Measurements from ENCODE around the gene SBF2.
"Not testable (repeated sequence)": the region's sequence is repeated elsewhere in the genome, so short reads cannot be mapped to it uniquely, and the experiment has no call there.

The SBF2 gene

DNA sequence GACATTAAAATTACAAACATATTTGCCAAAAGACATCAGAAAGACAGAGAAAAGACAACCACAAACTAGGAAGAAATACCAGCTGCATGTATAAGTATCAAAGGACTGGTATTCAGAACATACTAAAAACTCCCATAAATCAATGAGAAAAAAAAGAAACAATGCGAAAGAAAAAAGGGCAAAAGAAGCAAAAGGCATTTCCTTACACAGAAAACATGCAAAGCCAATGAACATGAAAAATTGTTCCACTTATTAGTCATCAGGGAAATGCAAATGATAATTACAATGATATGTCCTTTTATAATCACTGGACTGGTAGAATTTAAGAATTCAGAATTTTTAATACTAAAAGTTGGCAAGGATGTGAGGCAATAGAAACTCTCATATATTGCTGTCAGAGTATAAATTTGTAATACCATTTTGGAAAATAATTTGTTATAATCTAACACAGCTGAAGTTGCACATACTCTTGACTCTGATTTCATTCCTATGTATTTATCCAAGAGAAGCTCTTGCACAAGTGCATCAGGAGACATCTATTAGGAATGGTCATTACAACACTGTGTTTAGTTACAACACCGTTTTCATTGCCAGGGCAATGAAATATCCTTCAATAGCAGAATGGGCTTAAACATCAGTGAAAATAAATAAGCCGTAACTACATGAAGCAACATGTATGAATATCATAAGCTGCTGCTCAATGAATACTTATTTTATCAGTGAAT lies 350.5 kb downstream of the SBF2 start:
- DNase-seq: no peak

DNA sequence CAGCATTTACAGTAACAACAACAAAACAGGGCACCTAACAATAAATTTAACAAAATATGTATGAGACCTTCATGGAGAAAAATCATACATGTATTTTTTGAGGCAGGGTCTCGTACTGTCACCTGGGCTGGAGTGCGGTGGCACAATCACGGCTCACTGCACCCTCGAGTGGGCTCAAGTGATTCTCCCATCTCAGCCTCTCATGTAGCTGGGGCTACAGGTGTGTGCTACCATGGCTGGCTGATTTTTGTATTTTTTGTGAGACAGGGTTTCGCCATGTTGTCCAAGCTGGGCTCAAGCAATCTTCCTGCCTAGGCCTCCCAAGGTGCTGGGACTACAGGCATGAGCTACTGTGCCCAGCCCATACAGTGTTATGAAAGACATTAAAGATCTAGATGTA lies 352.0 kb downstream of the SBF2 start:
- DNase-seq: no peak

DNA sequence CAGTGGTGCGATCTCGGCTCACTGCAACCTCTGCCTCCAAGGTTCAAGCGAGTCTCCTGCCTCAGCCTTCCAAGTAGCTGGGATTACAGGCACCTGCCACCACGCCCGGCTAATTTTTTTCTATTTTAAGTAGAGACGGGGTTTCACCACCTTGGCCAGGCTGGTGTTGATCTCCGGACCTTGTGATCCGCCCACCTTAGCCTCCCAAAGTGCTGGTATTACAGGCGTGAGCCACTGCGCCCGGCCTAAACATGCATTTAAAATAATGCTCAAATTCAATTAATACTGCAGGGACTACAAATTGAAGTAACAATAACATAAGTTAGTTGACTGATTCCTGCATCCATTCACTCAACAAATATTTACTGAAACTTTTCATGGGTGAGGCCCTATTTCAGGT lies 354.9 kb downstream of the SBF2 start:
- not testable (repeated sequence) for DNase-seq

DNA sequence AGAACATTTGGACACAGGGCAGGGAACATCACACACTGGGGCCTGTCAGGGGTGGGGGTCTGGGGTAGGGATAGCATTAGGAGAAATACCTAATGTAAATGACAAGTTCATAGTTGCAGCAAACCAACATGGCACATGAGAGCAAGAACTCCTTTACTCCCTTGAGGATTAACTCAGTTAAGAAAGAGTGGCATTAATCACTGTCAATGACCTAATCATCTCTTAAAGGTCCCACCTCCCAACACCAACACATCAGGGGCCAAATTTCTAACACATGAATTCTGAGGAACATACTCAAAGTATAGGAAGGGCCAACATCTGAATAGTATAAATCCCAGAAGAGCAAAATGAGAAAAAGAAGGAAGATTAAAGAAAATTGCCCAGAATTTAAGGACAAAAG lies 357.3 kb downstream of the SBF2 start:
- DNase-seq: no peak

DNA sequence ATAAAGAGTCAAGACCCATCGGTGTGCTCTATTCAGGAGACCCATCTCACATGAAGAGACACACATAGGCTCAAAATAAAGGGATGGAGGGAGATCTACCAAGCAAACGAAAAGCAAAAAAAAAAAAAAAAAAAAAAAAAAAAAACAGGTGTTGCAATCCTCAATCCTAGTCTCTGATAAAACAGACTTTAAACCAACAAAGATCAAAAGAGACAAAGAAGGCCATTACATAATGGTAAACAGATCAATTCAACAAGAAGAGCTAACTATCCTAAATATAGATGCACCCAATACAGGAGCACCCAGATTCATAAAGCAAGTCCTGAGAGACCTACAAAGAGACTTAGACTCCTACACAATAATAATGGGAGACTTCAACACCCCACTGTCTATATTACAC lies 361.2 kb downstream of the SBF2 start:
- not testable (repeated sequence) for DNase-seq

DNA sequence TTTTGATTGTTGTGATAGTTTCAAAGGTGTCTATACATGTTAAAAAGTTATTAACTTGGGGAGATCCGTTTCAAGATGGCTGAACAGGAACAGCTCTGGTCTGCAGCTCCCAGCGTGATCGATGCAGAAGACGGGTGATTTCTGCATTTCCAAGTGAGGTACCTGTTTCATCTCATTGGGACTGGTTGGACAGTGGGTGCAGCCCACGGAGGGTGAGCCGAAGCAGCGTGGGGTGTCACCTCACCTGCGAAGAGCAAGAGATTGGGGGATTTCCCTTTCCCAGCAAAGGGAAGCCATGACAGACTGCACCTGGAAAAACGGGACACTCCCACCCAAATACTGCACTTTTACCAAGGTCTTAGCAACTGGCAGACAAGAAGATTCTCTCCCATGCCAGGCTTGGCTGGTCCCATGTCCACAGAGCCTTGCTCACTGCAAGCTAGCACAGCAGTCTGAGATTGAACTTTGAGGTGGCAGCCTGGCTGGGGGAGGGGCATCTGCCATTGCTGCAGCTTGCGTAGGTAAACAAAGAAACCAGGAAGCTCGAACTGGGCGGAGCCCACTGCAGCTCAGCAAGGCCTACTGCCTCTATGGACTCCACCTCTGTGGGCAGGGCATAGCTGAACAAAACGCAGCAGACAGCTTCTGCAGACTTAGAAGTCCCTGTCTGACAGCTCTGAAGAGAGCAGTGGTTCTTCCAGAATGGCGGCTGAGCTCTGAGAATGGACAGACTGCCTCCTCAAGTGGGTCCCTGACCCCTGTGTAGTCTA lies 363.3 kb downstream of the SBF2 start:
- DNase-seq: not testable (repeated sequence)

DNA sequence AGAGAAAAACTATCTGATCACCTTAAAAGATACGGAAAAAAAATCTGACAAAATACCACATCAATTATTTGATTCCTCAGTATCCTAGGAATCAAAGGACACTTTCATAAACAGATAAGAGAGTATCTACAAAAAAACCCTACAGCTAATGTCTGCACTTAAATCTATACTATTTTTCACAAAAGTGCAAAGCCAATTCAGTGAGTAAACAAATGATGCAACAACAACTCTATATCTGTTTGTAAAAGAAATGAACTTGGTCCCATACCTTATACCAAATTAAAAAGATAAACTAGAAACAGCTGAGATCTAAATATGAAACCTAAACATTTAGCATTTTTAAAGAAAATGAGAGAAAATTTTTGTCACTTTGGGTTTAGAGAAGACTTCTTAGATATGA lies 366.3 kb downstream of the SBF2 start:
- DNase-seq: no peak

DNA sequence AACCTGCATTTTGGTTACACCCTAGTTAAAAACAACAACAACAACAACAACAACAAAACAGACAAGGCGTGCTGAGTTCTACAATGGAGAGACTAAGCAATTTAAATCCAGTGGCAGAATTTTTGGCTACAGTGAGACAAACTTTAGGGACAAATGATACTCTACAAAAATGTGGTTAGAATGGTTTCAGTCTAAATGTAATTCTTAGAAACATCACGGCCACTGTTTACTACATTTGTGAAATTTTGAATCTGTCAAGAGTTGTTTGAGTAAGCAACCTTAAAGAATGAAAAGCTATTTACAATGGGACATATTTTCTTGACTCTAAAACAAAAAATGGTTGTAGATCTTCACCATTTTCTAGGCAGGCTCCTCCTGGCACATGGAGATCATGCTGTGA lies 370.7 kb downstream of the SBF2 start:
- no peak for DNase-seq

DNA sequence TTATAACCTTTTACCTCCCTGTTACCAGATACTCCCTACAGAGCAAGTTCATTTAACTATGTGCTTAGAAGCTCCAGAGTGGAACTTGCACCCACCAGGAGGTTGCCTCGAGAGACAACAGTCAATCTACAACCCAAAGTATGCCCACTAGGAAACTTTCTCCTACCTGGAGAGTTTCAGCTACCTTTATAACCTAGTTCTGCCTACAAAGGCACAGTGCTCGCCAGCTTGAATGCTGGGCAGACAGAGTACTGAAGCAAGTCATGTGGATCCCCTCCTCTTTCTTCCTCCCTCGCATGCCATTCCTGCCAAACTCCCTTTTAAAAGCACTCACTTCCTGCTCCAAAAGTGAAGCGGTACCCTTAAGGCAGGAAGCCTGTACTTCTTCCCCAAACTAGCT lies 371.2 kb downstream of the SBF2 start:
- DNase-seq: no peak

DNA sequence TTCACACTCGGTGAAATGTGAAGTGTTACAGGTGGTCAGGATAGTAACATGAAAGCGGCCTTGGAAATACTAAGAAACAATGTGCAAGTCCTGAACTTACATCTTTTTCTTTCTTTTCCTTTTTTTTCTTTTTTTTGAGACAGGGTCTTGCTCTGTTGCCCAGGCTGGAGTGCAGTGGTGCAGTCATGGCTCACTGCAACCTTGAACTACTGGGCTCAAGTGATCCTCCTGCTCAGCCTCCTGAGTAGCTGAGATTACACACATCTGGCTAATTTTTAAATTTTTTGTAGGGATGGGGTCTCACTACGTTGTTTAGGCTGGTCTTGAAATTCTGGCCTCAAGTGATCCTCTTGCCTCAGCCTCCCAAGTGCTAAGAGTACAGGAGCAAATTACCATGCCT lies 377.5 kb downstream of the SBF2 start:
- no peak for DNase-seq

DNA sequence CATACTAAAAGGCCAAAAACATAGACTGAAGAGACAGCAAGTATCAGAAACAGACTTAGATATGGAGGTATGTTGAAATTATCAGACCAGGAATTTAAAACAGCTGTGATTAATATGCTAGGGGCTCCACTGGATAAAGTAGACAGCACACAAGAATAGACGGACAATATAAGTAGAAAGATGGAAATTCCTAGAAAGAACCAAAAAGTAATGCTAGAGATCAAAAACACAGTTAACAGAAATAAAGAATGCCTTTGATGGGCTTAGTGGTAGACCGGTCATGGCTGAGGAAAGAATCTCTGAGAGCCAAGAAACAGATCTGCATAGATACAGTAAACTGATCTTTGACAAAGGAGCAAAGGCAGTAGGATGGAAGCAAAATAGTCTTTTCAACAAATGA lies 380.0 kb downstream of the SBF2 start:
- no peak for DNase-seq

DNA sequence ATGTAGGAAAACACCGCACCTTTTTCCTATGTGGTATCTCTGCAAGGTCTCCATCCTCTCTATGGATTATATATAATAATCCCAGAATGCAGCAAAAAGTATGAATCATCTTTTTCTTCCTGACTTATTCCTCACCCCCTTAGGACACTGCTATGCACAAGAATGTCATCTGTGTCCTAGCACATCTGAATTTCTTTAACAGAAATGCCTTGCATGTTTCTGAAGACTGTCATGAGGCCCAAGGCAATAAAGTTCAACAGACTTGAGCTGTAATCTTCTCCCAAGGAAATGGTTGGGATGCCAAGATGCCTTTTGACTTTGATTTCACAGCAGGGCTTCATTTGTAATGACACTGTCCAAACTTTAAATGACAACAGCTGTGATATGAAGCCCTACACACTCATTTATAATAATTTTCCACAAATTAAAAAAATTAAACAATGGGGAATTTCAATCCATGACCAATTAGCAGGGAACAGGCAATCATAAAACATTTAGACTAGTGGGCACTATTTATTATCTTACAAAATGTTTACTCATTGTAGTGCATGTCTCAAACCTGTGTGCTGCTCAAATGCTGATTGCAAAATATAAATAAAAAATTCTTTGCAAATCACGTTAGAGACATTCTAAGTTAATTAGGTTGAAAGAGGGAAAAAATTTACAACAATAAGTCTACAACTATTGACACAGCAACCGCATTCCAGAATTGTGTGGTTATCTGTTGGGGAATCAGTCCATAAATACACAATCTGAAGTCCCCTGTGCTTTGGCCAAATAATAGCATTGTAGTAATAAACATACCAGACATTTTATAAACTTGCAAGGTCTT lies 387.8 kb downstream of the SBF2 start:
- no peak for DNase-seq

DNA sequence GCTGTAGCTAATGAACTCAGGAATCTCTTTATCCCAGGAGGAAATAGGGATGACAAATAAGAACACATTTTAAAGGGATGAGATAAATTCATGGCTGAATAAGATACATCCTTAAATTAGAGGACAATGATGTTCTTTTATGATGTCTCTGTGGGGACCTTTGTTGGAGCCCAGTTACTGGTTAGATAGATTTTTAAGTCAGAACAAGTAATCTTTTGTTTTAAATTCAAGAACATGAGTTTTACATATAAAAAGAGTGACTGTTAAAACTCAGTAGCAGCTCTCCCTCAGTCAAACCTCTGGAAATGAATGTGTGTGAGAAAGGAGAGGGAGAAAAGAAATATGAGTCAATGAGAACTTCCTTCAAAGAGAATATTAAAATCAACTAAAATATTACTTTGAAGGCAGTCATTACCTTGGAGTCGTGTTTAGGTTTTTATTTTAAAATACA lies 388.5 kb downstream of the SBF2 start:
- no peak for DNase-seq

DNA sequence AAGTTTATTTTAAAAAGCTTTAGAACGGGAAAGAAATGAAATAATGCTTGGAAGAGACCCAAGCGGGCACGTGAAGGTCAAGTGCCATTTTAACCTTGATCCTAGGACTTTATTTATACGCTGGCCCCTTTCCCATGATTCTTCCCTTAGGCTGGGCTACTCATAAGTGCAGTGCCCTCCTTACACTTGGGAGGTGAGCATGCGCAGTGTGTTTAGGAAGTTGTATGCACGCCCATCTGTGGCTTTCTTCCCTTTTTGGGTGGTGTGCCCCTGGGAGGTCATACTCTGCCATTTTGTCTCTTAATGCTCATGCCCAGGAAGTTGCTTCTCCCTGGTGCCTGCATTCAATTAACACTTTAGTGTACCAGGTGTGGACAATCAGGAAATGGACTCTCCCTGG lies 390.4 kb downstream of the SBF2 start:
- DNase-seq: no peak

DNA sequence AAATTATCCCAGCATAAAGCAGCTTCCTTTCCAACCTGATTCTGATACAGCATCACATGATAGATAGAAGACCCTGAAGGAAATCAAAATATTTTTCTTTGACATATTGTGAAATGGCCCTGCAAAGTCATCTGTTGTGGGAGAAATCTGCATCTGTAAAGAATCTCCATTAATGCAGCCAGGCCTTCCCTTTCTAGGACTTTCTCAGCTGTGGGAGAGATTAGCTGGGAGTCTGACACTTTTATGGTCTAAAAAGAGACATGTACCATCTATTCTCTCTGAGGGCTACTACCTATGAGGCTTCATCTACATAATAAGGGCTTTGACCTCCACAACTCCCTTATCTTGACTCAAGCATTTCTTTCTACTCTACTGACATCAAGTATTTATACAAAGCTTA lies 392.1 kb downstream of the SBF2 start:
- DNase-seq: no peak

DNA sequence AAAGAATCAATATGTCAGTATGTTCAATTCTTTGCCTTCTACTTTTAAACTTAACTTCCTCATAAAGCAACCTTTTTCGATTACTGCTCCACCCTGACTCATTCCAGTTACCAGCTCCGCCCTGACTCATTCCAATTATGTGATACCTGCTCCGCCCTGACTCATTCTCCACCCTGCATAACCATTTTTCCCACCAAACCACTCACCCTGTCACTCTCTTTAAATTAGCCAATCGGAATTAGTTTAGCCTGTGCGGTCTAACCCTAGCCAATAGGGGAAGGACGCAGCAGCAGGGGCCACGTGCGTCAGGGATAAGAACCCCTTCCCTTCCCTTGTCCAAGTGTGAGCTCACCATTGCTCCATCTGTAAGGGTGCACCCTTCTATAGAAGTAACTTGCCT lies 393.8 kb downstream of the SBF2 start:
- DNase-seq: not testable (repeated sequence)

DNA sequence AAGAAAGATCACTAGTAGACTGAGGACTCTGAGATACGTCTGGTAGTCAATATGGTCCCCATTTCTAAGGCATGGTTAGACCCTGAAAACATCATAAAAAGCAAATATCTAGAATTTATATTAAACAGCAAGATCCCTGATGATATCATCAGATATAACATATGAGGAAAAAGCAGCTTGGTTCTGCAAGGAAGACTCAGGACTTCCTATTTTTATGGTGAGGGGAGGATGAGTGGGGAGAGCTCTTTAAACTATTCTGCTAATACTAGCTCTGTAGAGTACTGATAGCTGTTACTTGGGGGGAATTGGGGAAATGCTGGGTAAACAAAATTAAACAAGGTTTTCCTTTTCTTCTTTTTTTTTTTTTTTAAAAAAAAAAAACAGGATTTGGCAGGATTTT lies 394.3 kb downstream of the SBF2 start:
- no peak for DNase-seq

DNA sequence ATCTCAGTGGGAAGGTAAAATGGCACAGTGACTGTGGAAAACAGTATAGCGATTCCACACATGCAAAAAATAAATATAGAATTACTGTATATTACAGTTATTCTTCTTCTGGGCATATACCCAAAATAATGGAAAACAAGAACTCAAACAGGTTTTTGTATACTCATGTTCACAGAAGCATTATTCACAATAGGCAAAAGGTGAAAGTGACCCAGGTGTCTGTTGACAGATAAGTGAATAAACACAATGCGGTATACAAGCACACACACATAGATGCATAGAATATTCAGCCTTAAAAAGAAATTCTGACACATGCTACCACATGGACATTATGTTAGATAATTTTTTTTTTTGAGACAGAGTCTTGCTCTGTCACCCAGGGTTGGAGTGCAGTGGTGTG lies 397.1 kb downstream of the SBF2 start:
- no peak for DNase-seq

DNA sequence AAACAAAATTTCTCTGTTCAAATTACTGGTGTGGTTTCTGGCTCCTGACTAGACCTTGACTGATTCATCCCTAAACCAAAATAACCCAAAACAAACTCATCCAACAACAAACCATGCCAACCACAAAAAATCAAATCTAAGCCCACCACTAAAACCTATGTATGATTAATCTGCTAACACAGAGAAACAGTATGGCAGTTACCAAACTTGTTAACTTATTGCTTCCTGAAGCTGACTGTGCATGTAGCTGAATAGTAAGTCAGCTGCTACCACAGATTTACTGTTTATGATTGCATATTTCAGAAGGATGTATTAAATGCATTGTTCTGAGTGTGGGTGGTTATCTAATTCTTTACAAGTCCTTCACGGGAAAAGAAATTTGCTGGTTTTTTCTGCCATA lies 399.0 kb downstream of the SBF2 start:
- no peak for DNase-seq

DNA sequence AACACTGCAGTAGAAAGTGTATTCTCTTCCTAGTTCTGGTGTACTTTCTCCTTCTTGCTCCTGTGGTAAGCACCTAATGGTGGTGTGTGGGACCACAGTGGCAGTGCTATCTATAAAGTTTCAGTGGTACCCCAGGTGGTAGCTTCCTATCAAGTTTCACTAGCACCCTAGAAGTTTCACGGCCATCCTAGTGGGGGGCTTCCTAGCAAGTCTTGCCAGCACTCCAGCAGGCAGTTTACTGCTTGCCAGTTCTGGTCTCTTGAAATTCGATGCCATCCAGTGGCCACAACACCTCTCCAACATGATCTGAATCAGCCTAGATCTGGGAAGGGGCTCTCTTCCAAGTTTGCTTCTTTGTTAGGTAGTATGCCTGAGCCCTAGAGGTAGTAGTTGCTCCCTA lies 400.5 kb downstream of the SBF2 start:
- no peak for DNase-seq

DNA sequence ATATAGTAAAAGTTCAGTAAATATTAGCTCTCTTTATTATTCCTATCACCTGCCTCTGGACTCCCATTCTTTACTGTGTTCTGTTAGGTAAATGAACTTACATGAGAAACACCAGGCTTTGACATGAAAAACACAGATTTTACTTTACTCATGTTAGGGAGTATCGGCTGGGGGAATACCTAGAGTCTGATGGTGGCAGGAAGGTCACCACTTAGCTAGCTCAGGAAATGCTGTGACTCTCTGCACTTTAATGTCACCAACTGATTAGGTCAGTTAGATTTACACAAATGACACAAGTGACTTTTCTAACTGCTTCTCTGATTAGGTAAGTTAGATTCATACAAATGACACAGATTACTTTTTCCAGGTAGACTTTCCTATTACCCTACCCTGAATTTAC lies 405.1 kb downstream of the SBF2 start:
- no peak for DNase-seq

DNA sequence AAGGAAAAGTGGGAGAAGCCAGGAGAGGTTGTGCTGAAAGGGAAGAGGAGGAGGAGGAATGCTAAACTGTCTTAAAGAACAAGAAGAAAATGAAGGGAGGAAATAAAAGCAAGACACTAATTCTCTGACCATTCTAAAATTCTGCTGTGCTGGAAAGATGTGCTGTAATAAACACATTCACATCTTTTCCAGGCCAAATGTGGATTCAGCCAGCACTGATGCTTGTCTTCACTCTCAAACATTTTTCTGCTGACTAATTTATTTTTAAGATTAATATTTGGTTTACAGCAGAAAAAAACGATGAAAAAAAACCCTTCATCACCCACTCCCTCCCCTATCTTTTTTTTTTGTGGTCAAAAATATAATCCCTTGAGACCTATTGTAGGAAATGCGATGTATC lies 406.5 kb downstream of the SBF2 start:
- no peak for DNase-seq

DNA sequence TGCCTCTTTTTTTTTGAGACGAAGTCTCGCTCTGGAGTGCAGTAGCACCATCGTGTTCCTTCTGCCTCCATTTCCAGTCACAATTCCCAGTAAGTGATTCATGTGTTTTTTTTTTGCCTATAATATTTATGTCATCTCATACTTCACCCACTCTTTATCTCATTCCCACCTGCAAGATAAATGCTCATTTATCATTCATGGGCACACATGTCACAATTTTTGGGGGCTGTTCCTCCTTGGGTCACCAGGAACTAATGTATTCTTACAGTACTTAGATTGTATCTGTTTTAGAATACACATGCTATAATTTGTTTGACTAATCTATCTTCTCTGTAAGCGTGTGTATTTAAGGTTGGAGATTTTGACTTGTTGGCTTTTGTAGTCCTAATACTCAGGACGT lies 407.4 kb downstream of the SBF2 start:
- DNase-seq: no peak

DNA sequence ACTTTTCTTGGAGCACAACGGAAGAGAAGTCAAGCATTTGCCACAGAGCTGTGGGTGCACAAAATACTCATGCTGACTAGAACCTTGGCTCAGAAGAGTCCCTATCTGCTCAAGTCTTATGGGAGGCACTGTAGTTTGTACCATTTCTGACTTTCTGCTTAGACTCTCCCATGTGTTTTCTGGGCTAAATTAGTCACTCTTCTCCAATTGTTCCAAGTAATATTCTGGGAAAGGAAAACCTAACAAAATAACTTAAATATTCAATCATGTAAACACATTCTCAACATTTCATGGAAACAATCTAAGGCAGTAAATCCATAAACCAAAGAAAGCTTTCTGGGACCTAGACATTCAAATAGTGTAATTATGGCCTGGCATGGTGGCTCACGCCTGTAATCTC lies 409.4 kb downstream of the SBF2 start:
- DNase-seq: no peak

Measured in activated CD8-positive, alpha-beta memory T cell treated with anti-CD3 and anti-CD28 coated beads, Interleukin-2, amount 50 U/mL, for 4 hours (primary cell).